GM10847 (cell line): ENCODE results near the gene ASXL2.

Source experiments
- POLR2A ChIP-seq: IDR thresholded peaks from 2 replicates; pipeline ENCODE4 v1.6.1; 2011; ENCODE audit not compliant: insufficient read length; ENCODE audit errors: extremely low read depth

The ASXL2 gene

DNA sequence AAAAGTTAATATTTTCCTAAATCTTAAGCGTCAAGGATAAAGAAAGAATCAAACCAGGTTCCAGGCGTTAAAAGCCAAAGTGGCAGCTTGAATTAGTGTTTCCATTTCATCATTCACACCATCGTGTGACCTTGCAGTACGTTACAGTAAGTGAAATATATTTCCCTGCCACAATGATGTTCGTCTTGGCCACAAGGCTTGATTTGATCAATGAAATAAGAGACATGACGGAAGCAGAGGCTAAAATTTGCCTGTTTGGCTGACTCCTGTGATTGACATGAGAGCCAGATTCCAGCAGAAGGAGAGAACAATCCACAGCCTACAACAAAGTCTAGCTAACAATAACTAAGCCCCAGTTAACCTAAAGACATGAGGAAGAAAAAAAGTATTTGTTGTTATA lies 62.0 kb downstream of the ASXL2 start:
- no peak for TF ChIP-seq POLR2A

DNA sequence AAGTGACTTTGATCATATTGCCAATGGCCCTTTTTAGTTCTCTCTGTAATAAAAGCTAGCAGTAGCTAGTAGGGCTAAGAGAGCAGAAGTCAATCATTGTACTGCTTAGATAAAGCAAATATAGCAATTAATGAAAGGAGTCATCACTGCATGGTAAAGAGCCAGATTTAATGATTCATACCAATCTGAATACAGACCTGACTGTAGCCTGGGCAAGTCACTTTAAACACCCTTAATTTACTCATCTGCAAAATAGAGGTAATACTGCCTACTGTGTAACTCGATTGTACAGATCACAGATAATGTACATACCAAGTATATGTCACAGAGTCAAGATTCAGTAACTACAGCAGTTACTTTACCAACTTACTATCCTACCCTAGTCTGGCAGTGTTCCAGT lies 63.6 kb downstream of the ASXL2 start:
- no peak for TF ChIP-seq POLR2A

DNA sequence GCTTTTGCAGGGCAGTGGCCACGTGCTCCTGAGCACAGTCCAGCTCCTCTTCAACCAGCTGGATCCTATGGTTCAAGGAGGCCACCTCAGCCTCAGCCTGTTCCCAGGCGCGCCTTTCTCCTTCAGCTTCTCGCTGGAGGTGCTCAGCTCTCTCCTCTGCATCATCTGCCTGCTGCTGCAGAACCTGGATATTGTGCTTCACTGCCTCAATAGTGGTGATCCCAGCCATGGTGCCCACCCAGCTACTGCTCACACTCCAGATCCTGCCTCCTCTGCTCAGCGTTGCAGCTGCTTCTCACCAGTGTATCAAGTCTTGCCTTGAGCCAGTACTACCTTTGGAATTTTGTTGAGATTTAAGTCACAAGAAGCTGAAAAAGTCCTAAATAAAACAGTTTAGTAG lies 67.9 kb downstream of the ASXL2 start:
- TF ChIP-seq POLR2A: no peak

DNA sequence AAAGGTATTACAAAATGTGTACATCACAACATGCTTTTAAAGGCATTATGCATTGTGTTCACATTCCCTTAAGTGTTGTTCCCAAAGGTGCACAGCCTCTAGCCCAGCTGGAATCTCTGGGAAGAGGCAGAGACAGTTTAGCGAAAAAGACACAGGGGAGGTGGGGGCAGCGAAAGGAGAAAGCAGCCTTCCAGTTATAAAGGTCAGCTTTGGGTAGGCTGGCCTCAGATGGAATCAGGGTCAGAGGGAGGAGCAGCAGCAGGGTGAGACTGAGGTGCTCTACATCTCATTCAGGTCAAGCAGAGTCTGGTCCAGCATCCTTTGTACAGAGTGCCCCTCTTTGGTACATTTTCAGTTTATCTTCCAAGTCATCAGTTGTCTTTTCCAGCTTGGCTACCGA lies 68.6 kb downstream of the ASXL2 start:
- TF ChIP-seq POLR2A: no peak

DNA sequence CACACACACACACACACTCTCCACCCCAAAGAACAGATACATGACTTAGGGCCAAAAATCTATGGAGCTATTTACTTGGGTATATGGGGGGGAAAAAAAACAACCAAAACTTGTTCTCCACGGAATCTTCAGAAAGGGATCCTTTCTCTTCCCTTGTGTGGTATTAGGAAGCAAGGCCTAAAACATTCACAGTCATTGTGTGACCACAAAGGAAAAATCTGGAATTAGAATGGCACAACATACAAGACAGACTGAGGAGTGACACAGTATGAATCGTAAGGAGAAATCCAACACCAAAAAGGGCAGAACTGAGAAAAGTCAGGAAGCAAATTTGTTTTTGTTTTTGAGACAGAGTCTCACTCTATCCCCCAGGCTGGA lies 70.3 kb downstream of the ASXL2 start:
- TF ChIP-seq POLR2A: no peak

DNA sequence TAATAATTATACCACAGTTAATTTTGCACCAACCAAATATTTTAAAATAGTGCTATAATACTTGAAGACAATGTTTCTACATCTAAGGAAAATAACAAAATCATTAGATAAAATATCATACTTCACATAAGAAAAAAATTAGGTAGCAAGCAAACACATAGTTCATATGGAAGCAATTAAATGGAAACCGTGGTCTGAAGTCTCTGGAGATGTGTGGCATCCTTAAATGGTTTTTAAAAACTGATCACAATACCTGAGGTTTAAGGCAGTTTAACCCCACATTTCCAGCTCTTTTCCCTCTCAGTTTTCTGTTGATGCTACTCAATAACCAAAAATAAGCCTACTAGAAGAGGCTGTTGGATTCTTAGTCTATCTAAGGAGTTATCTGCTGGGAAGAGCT lies 71.3 kb downstream of the ASXL2 start:
- no peak for TF ChIP-seq POLR2A

DNA sequence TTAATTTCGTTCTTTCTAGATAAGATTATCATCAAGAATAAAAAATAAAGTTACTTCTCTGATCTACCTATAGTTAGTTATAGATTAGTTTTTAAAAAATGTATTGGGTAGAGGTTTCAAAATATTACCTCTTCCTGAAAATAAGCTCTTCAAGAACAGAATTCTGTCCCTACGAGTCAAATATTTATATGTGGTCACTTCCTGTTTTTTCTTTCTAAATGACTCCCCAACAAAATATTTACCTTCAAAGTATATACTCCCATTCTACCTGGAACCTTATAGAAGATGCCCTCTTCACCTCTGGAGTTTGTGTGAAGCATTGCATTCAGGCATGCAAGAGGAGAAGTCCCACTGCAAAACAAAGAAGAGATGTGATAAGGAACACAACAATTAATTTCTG lies 72.3 kb downstream of the ASXL2 start:
- TF ChIP-seq POLR2A: no peak

DNA sequence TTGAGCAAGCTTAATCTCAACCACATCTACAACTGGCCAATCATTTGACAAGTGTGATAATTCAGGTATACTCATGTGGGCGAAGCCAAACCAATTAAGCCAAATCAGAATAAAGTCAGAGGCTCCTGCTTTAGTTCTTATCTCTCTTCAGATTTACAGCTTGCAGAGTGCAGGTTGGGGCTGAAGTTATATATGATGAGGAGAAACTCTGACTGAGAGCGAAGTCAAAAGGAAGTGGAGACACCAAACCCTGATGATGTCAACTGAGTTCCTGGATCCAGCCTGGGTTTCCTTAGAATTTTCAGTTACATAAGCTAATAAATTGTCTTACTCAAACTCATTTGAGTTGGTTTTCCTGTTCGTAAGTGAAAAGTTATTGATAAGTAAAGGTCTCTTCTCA lies 73.9 kb downstream of the ASXL2 start:
- TF ChIP-seq POLR2A: no peak

DNA sequence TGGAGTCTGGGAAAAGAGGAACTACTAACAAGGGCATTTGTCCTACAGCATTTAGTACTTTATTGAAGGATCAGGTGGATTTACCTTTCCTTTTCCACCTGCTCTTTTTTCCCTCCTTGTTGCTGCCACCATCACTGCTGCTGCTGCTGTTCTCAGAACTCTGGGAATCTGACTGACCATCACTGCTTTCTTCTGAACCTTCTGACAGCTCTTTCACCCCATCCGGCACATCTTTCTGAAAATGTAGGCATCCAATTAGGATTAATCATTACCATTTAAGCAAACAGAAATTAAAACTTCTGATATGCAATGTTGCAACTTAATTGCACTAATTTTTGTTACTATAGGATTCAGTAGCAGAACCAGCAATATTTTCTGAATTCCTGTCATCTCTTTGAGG lies 79.0 kb downstream of the ASXL2 start:
- TF ChIP-seq POLR2A: no peak

DNA sequence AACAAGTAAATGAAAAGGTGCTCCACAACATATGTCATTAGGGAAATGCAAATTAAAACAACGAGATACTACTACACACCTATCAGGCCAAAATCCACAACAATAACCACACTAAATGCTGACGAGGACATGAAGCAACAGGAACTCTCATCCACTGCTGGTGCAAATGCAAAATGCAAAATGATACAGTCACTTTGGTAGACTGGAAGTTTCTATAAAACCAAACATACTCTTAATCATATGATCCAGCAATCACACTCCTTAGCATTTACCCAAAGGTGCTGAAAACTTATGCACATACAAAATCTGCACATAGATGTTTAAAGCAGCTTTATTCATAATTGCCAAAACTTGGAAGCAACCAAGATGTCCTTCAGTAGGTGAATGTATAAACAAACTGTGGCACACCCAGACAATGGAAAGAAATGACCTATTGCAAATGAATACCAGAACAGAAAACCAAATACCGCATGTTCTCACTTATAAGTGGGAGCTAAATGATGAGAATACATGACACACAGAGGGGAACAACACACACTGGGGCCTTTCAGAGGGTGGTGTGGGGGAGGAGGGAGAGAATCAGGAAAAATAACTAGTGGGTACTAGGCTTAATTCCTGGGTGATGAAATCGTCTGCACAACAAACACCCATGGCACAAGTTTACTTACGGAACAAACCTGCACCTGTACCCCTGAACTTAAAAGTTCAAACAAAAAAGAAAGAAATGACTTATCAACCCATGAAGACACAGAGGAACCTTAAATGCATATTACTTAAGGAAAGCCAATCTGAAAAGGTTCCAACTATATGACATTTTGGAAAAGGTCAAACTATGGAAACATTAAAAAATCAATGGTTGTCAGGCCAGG lies 80.4 kb downstream of the ASXL2 start:
- TF ChIP-seq POLR2A: no peak

DNA sequence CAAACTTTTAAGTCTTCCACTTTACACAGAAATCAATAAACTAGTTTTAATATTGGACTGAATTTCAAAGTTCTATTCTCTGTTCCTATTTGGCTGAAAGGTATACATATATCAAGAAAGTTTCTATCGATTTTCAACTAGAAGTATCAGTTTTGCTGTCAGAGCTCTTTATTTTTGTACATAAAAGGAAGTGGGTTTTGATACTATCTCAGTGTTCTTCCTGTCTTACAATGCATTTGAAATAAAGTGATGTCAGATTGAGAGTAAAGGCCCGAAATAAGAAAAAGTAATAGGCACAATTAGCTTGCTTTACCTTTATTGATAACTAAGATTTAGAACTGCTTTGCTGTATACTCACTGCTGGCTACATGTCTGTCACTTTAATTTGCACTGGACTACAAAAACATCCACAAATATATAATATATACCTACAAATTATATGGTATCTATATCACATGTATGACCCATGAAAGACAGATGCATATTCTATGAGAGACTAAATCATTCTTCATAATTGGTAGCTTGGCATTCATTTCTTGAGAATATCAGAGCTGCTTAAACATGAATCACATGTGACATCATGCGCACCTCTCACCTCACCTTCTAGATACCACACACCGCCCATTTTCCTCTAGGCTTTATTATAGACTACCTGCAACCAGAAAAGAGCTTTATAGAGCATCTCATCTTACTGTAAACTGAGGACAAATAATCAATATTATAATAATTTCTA lies 83.6 kb downstream of the ASXL2 start:
- no peak for TF ChIP-seq POLR2A

DNA sequence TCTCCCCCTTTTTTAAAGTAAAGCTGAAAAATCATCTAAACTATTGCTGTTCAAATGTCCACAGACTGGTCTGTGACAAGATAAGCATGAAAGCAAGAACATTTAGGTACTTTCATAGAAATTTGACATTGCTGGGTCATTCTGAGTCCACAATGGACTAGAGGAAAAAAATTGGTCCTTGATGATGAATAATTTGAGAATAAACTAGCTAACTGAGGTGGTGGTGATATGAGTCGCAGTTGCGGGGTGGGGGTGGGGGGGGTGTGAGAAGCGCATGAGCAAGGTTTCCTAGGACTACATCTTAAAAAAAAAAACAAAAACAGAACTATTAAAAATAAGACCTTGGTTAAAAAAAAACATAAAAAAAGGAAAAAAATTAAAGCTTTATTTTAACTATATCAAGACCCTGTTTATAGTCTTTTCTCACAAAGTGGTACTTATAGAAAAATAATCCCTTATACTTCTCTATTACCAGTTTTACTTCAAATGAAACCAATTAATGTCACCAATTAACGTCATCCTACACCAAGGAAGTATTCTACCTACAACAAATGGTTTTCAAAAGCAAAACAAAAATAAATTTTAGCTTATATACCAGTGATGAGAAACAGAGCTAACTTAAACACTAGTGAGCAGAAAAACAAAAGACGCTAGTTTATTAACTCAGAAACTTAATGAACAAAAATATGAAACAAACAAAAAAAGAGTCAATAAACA lies 88.1 kb downstream of the ASXL2 start:
- TF ChIP-seq POLR2A: no peak

DNA sequence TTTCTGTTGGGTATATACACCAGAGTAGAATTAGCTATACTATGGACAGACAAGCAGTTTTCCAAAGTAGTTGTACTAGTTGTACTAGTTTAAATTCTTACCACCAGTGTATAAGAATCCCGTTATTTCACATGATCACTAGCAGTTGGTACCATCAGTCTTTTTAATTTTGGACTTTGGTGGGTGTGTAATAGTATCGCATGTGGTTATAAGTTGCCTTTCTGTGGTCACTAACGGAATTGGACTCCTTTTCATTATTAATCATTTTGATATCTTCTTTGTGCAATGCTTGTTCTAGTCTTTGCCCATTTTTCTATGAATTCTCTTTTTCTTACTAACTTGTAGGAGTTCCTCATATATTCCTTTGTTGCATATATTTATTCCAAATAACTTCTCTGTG lies 89.8 kb downstream of the ASXL2 start:
- no peak for TF ChIP-seq POLR2A

DNA sequence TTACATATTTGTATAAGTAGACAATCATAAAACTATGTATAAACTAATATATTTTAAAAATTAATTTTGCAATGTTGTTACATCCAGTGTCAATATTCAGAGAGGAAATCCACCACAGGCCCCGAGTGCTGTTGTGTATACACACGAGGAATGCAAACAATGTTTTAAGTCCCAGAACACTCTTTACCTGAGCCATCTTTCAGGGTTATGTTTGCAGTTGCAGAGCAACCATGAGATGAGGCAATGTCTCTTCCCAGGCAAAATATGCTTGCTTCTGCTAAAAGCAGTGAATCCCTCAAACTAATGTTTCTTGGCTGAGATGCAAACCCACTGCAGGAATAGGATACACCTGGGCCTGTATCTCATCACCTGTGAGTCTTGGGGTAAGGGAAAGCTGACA lies 91.3 kb downstream of the ASXL2 start:
- TF ChIP-seq POLR2A: no peak

DNA sequence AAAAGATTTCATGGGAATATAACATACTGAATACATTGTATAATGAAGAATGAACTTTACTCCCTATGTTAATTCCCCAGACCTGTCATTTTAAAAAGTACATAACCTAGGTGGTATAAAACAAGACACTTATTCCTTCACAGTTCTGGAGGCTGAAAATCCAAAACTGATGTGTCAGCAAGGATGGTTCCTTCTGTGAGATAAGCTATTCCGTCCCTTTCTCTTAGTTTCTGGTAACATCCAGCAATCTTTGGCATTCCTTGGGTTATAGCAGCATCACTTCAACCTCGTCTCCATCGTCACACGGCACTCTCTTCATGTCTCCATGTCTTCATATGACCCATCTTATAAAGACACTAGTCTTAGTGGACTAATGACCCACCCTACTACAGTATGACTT lies 93.9 kb downstream of the ASXL2 start:
- TF ChIP-seq POLR2A: no peak

DNA sequence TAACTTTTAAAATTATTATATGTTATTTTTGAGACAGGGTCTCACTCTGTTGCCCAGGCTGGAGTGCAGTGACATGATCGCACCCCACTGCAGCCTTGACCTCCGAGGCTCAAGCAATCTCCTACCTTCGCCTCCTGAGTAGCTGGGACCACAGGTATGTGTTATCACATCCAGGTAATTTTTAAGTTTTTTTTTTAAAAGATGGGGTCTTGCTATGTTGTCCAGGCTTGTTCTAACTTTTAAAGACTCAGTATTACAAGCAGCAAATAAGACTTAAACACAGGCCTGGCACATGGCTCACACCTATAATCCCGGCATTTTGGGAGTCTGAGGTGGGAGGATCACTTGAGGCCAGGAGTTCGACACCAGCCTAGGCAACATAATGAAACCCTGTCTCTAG lies 101.2 kb downstream of the ASXL2 start:
- TF ChIP-seq POLR2A: no peak

DNA sequence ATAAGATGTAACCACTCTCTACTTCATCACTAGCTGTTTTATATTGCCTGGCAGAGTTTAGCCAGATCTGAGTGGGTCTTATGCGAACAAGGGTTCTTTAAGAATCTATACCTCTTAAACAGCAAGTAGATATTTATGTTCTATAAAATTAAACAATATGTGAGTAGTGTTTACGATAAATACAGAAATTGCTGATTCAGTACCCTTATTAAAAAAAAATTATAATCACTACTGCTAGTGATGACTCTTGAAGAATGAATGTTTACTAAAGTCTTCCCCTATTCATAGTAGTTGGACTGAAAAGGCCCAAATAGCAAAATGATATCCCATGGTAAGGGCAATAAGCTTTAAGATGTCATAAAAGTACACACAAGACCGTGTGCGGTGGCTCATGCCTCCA lies 106.2 kb downstream of the ASXL2 start:
- no peak for TF ChIP-seq POLR2A

DNA sequence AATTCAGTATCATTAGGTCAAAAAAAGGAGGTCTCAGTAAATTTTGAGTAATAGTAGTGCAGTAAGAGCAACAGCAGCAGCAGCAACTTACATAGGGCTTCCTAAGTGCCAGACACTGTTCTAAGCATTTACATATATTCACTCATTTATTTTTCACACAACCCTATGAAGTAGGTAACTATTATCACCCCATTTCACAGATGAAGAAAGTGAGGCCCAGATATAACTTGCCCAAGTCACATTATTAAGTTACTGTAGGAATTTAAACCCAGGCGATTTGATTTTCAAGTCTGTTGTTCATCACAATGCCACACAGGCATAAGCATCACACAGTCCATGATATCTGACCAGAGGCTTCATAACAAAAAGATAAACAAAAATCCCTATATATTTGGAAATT lies 114.7 kb downstream of the ASXL2 start:
- TF ChIP-seq POLR2A: no peak
